SK-N-SH (cell line): Measurements from ENCODE around the gene ATP8A1.

ENCODE experiments used
- EP300 ChIP-seq, 2 experiments: IDR thresholded peaks; 2 replicates each; pipeline versions ENCODE4 v1.4.0 to v1.6.1; 2012; ENCODE audit warnings: borderline replicate concordance in 1 of 2, low read depth in 1 of 2, low read length in 1 of 2
- MXI1 ChIP-seq: IDR thresholded peaks from 2 replicates; pipeline ENCODE4 v1.6.1; 2012; ENCODE audit warnings: mild to moderate bottlenecking, low read depth, low read length, improper control_type of control experiment
- RAD21 ChIP-seq: IDR thresholded peaks from 2 replicates; pipeline ENCODE4 v1.6.1; 2012; ENCODE audit warnings: mild to moderate bottlenecking, low read length
- SIN3A ChIP-seq: IDR thresholded peaks from 2 replicates; pipeline ENCODE4 v1.6.1; 2012; ENCODE audit warnings: low read depth, mild to moderate bottlenecking, low read length, moderate library complexity, borderline replicate concordance
- SMC3 ChIP-seq: IDR thresholded peaks from 2 replicates; pipeline ENCODE4 v1.6.1; 2012; ENCODE audit warnings: low read depth, low read length, improper control_type of control experiment
- TF ChIP-seq, protein P1 (sequence below): fragments of 200-600 bp; sonication (generic); IDR thresholded peaks from 2 replicates; pipeline ENCODE4 v1.6.1; 2017; ENCODE audit warnings: antibody characterized with exemption, mild to moderate bottlenecking, moderate library complexity
- TF ChIP-seq, protein P2 (sequence below): IDR thresholded peaks from 2 replicates; pipeline ENCODE4 v1.4.0; 2012; ENCODE audit warnings: low read depth, borderline replicate concordance

DNA sequence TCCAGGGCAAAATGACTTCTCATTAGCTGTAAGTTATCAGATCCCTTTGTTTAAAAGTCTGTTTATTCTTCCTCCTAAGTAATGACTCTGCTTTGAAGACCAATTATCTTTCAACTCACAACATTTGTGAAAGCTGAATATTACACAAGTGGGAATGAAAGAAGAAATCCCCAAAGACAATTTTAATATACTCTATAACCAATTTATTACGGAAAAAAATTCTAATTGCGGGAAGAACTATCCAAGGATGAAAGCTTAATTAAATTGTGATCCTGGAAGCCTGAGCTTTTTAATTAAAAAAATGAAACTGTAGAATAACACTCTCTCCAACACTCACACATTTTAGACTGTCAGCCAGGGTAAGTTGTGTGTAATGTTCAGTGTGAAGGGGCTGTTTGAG is 275.2 kb downstream of the ATP8A1 start:
- TF ChIP-seq, protein P1, sequence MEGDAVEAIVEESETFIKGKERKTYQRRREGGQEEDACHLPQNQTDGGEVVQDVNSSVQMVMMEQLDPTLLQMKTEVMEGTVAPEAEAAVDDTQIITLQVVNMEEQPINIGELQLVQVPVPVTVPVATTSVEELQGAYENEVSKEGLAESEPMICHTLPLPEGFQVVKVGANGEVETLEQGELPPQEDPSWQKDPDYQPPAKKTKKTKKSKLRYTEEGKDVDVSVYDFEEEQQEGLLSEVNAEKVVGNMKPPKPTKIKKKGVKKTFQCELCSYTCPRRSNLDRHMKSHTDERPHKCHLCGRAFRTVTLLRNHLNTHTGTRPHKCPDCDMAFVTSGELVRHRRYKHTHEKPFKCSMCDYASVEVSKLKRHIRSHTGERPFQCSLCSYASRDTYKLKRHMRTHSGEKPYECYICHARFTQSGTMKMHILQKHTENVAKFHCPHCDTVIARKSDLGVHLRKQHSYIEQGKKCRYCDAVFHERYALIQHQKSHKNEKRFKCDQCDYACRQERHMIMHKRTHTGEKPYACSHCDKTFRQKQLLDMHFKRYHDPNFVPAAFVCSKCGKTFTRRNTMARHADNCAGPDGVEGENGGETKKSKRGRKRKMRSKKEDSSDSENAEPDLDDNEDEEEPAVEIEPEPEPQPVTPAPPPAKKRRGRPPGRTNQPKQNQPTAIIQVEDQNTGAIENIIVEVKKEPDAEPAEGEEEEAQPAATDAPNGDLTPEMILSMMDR, result no peak
- TF ChIP-seq, protein P2, sequence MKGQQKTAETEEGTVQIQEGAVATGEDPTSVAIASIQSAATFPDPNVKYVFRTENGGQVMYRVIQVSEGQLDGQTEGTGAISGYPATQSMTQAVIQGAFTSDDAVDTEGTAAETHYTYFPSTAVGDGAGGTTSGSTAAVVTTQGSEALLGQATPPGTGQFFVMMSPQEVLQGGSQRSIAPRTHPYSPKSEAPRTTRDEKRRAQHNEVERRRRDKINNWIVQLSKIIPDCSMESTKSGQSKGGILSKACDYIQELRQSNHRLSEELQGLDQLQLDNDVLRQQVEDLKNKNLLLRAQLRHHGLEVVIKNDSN, result no peak
- TF ChIP-seq SMC3 (no peak), EP300 (IDR thresholded peaks at IDR 0.05; ENCODE audit: borderline replicate concordance in 1 of 2, low read depth in 1 of 2, low read length in 1 of 2) (no peak), MXI1 (no peak), RAD21 (no peak), SIN3A (no peak)
